NCI-H69 (cell line): Measurements from ENCODE around the gene ARL6IP5.

ENCODE experiments used
- DNase-seq: peaks from one replicate; lab custom pipeline; 2025; lab: John Stamatoyannopoulos, UW

ARL6IP5 gene

GRCh38 chr3:69085833-69086722 lies 1.3 kb downstream of the ARL6IP5 start:
- peak; percentile 86 for DNase-seq

- no peak for DNase-seq
Observed at GRCh38 chr3:69087030-69087791, 2.5 kb downstream of the ARL6IP5 start.

GRCh38 chr3:69088063-69088462 lies 3.3 kb downstream of the ARL6IP5 start:
- DNase-seq, result no peak

- DNase-seq, result no peak
Observed at GRCh38 chr3:69090021-69090420, 5.3 kb downstream of the ARL6IP5 start.

- DNase-seq, result no peak
Observed at GRCh38 chr3:69091389-69092029, 6.8 kb downstream of the ARL6IP5 start.

- peak; percentile 7 for DNase-seq
Observed at GRCh38 chr3:69092030-69092516, 7.3 kb downstream of the ARL6IP5 start.

GRCh38 chr3:69094467-69095205 lies 9.9 kb downstream of the ARL6IP5 start:
- DNase-seq, result no peak

- DNase-seq, result no peak
Observed at GRCh38 chr3:69095636-69096035, 10.9 kb downstream of the ARL6IP5 start.

- DNase-seq, result no peak
Observed at GRCh38 chr3:69096299-69096698, 11.6 kb downstream of the ARL6IP5 start.

- DNase-seq, result no peak
Observed at GRCh38 chr3:69097407-69098086, 12.8 kb downstream of the ARL6IP5 start.

- DNase-seq, result no peak
Observed at GRCh38 chr3:69099576-69099975, 14.8 kb downstream of the ARL6IP5 start.

GRCh38 chr3:69102384-69102783 lies 17.6 kb downstream of the ARL6IP5 start:
- no peak for DNase-seq

- DNase-seq, result no peak
Observed at GRCh38 chr3:69103123-69103522, 18.4 kb downstream of the ARL6IP5 start.

GRCh38 chr3:69104586-69104985 lies 19.8 kb downstream of the ARL6IP5 start:
- no peak for DNase-seq

- no peak for DNase-seq
Observed at GRCh38 chr3:69105320-69105719, 20.6 kb downstream of the ARL6IP5 start.

GRCh38 chr3:69107841-69108240 lies 23.1 kb downstream of the ARL6IP5 start:
- no peak for DNase-seq

GRCh38 chr3:69108811-69109210 lies 24.1 kb downstream of the ARL6IP5 start:
- no peak for DNase-seq

- no peak for DNase-seq
Observed at GRCh38 chr3:69110941-69111546, 26.3 kb downstream of the ARL6IP5 start.

GRCh38 chr3:69113536-69113935 lies 28.8 kb downstream of the ARL6IP5 start:
- DNase-seq, result no peak

- no peak for DNase-seq
Observed at GRCh38 chr3:69115731-69116130, 31.0 kb downstream of the ARL6IP5 start.

GRCh38 chr3:69116162-69116561 lies 31.4 kb downstream of the ARL6IP5 start:
- DNase-seq, result no peak
